HG03575 (cell line): ENCODE data around the gene ACKR3.

ENCODE experiments used
- ATAC-seq: cut with Tn5 transposase; IDR thresholded peaks from one replicate; pipeline ENCODE4 v1.9.1; 2021; ENCODE audit not compliant: unreplicated experiment, insufficient number of reproducible peaks, low FRiP score; ENCODE audit errors: extremely low read depth

ACKR3 gene

DNA sequence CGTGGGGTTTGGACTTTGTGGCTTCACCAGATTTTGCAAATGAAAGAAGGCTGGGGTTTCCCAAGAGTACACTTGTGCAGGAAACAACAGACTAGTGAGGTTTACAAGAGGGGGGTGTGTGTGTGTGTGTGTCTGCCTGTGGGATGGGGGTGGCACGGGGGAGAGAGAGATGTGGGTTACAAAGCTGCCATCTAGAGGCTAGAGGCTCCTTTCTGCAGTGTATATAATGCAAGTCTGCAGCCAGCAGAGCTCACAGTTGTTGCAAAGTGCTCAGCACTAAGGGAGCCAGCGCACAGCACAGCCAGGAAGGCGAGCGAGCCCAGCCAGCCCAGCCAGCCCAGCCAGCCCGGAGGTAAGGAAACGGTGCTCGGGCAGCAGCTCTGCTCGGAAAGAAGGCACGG, at the start of gene ACKR3:
Gene ACKR3 (plus strand): TSS at position 253 of the 401 bp plus-strand sequence. CDS start 10,641 bp downstream, outside the sequence.
- no peak for ATAC-seq

DNA sequence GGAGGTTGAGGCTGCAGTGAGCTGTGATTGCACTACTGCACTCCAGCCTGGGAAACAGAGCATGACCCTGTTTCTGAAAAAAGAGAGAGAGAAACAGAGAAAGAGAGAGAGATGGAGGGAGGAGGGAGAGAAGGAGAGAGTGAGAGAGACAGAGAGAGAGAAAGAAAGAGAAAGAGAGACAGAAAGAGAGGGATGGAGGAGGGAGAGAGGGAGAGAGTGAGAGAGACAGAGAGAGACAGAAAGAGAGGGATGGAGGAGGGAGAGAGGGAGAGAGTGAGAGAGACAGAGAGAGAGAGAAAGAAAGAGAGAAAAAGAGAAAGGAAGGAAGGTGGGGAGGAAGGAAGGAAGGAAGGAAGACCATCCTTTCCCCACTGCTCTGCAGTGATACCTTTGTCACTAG, 48.1 kb upstream of the ACKR3 start:
- ATAC-seq = no peak

DNA sequence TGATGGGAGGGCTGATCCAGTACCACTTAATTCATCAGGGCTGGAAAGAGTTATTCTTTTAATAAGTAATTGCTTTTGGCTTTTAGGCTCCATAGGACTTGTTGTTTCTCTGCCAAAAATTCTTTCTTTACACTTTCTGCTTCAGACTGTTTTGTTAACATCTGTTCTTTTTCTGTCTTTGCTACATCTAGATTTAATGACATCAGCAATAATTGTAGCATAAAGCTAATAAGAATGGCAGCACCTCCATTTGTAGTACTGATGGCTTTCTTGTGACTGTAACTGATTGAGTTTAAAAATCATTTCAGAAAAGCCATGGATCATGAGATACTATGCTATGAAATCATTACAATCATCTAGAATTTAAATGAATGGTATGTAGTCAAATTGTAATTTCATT, 46.4 kb upstream of the ACKR3 start:
- no peak for ATAC-seq

DNA sequence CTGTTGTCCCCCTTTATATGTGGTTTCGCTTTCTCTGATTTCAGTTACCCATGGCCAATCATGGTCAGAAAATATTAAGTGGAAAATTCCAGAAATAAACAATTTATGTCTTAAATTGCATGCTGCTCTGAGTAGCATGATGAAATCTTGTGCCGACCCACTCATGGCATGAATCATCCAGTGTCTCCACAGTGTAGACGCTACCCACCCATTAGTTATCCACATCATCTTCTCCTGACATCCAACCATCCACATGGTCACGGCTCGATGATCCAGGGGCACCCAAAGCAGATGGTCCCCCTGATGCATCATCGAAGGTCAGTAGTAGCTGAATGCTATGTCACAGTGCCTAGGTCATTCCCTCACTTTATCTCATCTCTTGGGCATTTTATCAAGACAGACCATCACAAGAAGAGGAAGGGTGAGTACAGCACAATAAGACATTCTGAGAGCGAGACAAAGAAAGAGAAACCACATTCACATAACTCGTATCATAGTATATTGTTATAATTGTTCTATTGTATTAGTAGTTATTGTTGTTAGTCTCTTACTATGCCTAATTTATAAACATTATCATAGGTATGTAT, 44.1 kb upstream of the ACKR3 start:
- no peak for ATAC-seq

DNA sequence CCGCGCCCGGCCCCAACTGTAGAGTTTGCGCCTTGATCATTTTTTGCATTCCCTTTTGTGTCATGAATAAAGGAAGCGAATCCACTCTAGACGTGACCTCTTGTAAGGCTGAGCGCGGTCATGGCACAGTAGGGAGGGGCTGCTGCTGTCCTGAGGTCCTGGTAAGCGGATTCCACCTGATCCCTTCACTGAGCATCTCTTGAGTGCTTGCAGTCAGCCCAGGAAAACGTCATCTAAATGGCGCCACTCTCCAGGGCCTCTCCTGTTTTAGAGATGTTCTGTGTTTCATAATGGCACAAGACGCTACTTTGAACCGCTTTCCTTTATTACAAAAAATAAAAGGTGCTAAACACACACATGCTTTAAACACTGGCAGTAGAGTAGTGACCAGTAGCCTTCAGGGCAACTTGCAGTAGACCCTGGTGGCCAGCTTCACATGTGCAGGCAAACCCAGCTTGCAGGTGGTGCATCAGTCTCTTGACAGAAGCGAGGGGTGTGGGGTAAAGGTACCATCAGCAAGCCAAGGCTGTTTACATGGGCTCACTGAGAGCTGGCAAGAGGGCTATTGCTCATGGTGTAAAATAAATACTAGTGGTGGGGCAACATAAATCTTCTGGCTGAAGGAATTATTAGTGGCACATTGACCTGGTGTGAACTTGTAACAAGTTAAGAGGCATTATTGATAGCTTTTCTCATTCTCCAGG, 43.0 kb upstream of the ACKR3 start:
- ATAC-seq = no peak

DNA sequence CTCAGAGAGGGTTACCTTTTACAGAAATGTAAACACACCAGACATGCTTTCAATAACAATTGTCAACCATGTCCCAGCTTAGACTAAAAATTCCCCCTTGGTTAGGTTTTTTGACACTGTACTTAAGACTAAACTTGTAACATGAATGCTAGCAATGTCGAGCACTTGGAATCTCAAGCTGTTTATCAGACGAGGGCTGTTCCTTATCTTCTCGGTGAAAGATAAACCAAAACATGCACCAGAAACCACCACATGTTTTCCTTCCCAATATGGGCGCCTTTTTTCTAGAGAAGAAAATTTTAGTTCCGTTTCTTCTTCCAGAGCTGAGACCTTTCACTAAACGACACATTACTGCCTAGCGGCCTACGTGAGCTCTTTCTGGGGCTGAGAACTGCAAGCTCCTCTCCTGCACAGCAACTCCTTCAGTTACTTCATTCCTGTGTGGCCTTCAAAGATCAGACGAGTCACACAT, 42.4 kb upstream of the ACKR3 start:
- ATAC-seq = no peak

DNA sequence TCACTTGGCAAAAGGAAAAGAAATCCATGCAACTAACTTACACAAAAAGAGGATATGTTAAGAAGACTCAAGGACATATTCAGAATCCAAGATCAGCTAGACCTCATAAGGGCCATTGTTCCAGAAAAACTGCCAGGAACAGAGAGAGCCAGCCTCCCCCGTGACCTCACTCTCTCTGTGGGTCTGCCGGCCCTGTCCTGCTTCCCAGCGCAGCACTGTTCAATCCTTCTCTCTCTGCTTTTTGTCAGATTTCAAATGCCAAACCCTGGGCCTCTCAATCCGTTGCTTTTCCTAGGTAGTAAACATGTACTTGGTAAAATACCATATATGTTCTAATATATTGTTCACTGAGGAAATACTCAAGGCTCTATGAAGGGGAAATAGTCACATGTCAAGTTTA, 40.0 kb upstream of the ACKR3 start:
- ATAC-seq = no peak

DNA sequence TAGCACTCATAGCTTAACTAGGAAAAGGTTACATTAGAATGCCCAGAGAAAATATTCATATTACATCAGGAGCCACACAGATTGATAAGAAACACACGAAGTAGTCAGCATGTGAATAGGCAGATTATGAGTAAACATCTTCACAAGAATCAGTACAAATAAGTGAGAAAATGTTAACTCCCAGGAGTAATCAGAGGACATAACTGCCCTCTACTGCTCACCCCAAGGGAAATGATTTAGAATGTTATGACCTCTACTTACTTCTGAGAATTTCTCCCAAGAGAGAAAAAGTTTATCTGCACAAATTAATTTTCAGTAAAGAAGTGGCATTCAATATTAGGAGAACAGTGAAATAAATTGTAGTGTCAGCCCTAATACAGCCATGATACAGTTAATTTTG, 39.1 kb upstream of the ACKR3 start:
- no peak for ATAC-seq

DNA sequence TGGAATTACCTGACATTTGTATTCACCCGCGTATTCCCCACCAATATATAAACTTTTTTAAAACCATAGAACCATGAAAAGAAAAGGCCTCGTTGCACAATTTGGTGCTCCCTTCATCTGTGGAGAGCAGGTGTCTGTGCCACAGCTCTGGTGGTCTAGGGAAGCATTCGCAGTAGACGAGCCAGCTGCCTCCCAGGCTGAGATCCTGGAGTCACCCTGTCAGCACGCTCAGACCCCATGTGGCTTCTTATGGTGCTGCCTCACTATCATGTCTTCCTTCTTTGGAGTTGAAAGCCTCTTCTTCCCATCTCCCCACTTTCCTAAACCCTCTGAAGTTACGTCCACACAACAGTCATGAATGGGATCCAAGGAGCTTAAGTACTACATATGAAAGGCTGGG, 38.4 kb upstream of the ACKR3 start:
- no peak for ATAC-seq

DNA sequence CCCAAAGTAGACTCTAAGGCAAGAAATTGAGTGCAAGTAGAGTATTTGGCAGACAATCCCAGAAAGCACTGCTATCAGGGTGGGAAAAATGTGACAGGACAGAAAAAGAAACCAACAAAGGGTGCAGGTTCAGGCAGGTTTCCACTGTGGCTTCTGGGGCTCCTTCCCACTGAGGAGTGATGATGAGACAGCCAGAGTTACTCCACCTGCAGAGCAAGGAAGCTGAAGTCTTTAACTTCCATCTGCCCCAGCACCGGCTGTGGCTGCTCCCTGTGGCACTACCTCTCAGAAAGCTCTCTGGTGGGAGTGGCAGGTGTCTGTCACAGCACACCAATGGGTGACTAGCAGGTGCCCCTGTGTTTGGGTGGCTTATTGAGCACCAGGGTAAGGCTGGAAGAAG, 37.6 kb upstream of the ACKR3 start:
- no peak for ATAC-seq

DNA sequence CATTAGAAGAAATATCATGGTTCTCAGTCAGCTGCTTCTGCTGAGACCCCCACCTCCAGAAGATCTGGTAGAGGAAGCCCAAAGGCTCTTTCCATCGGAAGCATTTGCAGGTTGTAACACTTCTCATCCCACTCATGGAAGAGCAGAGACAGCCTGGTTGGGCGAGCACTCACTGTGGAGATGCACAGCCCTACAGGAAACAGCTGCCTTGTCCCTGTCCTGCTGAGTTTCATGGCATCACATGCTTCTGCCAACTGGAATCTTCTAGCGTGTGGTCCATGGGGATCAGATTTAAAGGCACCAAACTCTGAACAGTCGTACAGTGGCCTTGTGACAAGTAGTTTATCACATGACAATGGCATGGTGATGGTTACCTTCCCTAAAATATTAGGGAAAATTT, 36.3 kb upstream of the ACKR3 start:
- ATAC-seq = no peak

DNA sequence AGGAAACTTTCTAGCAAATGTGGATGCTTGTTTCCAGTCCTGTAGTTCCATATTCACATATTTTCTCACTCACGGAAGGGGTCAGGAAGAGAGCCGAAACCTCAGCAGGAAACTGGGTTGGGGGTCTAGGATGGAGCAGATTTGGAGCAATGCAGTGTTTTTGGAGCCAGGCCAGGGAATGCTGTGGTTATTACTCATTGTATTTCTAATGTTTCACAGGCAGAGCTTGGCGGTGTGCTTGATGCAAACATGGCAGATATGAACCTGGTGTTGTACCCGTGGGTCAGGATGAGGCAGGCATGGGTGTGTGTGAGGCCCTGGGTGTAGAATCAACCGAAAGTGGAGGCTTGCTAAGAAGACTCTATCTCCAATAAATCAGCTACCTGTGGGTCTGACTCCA, 34.6 kb upstream of the ACKR3 start:
- ATAC-seq = no peak

DNA sequence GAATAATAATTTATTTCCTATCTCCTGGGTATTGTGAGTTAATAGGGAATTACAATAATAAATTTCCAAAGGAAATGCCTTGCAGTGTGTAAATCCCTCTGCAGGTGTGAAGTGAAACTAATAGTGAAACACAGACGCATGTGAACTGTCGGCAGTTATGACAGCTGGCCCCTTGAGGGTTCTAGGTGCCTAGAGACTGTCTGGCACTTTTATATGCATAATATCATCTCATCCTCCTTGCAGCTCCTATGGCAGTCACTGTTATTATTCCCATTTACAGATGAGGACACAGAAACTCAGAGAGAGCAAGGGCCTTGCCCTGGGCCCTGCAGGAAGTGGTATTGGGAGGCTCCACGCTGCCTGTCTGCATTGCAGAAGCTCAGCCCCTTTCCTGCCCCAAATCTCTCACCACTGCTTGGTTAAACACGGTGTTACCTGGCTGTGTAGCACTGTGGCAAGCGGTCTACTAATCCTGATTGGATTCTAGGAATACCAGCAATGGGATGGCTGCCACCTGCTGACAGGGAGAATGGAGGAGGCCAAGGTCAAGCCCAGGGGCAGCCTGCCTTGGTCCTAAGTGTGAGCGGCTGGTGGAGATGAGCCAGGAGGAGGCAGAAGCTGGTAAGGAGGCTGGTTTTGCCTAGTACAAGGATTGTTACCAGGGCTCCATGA, 32.8 kb upstream of the ACKR3 start:
- no peak for ATAC-seq

DNA sequence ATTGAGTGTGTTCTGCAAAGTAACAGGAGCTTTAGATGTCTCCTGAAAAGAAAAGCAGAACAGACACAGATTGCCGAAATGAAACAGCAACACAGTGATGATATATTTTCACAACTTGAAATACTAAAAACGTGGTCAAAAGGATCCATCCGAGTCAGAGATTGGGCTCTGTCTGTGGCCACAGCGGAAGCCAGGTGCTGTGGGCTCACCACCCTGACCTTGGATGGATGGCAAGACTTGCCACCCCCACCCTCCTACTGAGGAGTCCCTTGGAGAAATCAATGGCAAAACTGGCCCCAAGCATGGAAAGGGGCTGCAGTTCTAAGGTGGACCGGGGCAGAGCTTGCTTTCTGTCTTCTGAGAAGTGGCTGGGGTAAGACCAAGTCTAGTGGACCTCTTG, 31.4 kb upstream of the ACKR3 start:
- ATAC-seq = no peak

DNA sequence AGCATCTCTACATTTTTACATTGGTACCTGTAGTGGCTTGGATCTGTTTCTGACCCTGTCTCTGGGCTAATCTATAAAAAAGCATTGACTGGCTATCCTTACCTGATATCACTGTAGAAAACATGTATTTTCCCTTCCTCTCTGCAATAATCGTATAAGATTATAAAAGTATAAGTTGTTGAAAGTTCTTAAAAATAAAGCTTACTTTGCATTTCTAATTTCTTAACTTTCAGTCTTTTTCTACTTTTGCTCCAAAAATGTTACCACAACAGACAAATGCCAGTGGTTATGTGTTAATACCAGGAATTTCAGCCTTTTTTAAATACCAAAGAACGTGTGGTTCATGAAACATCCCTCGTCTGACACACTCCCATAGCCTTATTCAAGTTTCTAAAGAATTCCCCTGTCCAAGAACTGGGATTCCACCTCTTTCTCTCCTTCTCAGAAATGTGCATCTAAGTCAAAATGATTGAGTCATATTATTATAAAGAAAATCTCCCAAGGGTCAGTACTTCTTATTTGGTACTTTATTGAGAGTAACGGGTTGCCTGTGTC, 28.5 kb upstream of the ACKR3 start:
- ATAC-seq = no peak

DNA sequence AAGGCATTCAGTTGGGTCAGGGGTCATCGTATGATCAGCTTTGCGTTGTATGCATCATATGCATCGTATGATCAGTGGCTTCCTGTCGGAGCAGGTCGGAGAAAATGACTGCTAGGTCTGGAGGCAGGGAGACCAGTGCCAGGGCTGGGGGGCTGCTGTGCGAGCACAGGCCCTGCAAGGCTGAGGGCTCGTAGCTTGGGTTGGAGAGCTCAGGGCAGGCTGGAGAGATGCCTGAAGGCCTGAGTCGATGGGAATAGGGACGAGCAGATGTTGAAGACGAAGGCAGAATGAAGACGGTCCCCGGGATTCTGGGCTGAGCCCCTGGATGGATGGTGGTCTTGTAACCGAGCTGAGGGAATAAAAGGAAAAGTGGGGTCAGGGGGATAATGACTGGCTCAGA, 25.3 kb upstream of the ACKR3 start:
- no peak for ATAC-seq

DNA sequence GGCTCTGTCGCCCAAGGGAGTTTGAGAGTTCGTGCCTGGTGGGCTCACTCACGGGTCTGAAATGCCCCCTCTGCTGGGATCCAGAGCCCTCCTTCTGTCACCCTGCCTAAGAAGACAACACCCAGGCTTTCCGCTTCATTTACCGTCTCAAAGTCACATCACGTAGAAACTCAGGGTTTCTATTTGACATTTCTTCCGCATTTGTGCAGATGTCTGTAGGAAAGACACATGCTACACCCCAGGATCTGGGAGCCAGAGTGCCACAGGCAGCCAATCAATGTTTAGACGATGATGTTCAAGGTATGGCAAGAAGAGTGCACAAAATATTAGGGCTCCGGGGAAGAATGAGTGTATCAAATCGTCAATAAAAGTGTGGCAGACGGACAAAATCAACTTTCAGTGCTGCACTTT, 24.4 kb upstream of the ACKR3 start:
- ATAC-seq = peak; percentile 34

DNA sequence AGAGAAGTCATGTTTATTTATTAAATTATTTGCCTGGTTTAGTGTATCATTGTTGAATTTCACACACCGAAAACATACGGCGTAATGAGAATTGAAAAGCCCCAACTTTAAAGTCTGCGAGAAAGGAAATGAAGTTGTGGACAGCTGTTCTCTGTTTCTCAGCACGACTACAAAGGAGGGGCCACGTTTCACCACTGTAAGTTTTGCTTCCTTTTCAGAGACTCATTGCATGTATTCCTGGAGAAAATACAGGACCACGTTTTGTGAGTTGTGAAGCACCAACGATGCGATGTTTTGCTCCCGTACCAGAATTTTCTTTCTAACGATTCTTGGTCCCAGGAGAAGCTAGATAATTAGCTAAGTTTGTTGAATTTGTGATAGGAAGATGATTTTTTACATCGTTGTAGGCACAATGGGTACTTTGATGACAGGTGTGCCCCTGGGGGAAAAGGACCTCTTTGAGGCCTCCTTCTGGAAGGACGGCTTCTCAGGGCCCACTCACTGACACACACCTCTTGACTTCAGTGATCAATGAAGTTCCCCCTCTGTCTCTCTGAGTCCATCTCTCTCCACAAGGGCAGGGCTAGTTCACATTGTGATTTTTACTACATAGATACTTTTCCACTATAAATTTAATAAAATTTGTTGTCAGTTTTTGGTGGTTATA, 23.7 kb upstream of the ACKR3 start:
- no peak for ATAC-seq

DNA sequence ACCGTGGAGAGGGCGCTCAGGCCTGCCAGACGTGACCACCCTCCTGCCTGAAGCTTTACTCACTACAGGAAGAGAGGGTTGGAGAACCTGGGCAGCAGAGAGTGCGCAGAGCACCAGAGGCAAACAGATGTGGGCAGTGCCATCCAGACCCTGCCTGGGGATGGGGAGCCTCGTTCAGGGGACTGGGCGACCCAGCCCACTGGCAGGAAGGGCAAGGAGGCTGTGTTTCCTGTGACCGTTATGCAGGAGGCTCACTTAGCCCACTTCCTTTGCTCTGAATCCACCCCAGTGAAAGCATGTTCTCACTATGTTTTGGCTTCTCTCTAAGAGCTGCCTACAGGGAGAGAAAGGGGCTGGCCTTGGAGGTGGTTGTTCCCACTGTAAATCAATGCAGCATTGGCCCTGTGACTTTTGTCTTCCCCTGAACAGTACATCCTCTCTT, 23.0 kb upstream of the ACKR3 start:
- no peak for ATAC-seq

DNA sequence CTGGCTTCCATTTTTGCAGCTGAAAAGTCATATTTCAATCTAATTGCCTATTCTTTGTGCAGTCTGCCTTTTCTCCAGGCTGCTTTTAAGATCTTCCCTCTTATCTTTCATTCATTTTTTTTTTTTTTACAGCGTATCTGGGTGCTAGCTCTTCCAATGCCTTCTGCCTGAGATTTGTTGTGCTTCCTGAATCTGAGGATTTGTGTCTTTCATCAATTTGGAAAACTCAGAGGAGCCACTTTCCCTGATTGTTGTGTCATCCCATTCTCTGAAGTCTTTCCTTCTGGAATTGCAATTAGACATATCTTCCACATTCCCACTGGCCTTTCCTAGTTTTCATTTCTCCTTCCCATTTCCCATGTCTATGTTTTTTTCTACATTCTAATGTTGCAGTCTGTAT, 21.9 kb upstream of the ACKR3 start:
- no peak for ATAC-seq
